ENCODE results near the gene PDE9A.

The PDE9A gene

GRCh38 chr21:42722808-42723473 is 69.5 kb downstream of the PDE9A start:
- ChIA-PET CTCF (no interaction called here), POLR2A (no interaction called here)
- no peak for TF ChIP-seq CTCF (IDR thresholded peaks at IDR 0.05; ENCODE audit: control extremely low read depth, extremely low read depth, low read depth, missing control alignments)
- no peak for DNase-seq (ENCODE audit: extremely low spot score)

- no peak for DNase-seq (ENCODE audit: extremely low spot score)
- no peak for TF ChIP-seq CTCF (IDR thresholded peaks at IDR 0.05; ENCODE audit: control extremely low read depth, extremely low read depth, low read depth, missing control alignments)
- ChIA-PET POLR2A (no interaction called here), CTCF (no interaction called here)
Measured at GRCh38 chr21:42724226-42724920, 71.0 kb downstream of the PDE9A start.

- POLR2A ChIA-PET, result no interaction called here
- TF ChIP-seq CTCF (IDR thresholded peaks at IDR 0.05; ENCODE audit: control extremely low read depth, extremely low read depth, low read depth, missing control alignments), result no peak
- no peak for DNase-seq (ENCODE audit: extremely low spot score)
- CTCF ChIA-PET, result no interaction called here
Measured at GRCh38 chr21:42725416-42725930, 72.1 kb downstream of the PDE9A start.

- POLR2A ChIA-PET, result no interaction called here
Measured at GRCh38 chr21:42731264-42732032, 78.0 kb downstream of the PDE9A start.

GRCh38 chr21:42732033-42732410 is 78.6 kb downstream of the PDE9A start:
- no peak for DNase-seq (ENCODE audit: extremely low spot score)
- ChIA-PET CTCF (no interaction called here), POLR2A (no interaction called here)
- TF ChIP-seq CTCF (IDR thresholded peaks at IDR 0.05; ENCODE audit: control extremely low read depth, extremely low read depth, low read depth, missing control alignments), result no peak

More at GRCh38 chr21:42731264-42732032, 78.0 kb downstream of the PDE9A start:
- TF ChIP-seq CTCF (IDR thresholded peaks at IDR 0.05; ENCODE audit: control extremely low read depth, extremely low read depth, low read depth, missing control alignments), result no peak
- CTCF ChIA-PET, result no interaction called here
- no peak for DNase-seq (ENCODE audit: extremely low spot score)

GRCh38 chr21:42733037-42733627 is 79.7 kb downstream of the PDE9A start:
- no peak for DNase-seq (ENCODE audit: extremely low spot score)
- ChIA-PET POLR2A (no interaction called here), CTCF (no interaction called here)
- TF ChIP-seq CTCF (IDR thresholded peaks at IDR 0.05; ENCODE audit: control extremely low read depth, extremely low read depth, low read depth, missing control alignments), result no peak
